H9 (cell line): ENCODE results near the gene GBGT1. TPM values are rescaled to one million over a fixed set of nuclear protein-coding genes. Genes with fewer than 3 reads are reported as not detected.

Experiments
- DNase-seq: peaks from one replicate; pipeline ENCODE4 v3.0.0-alpha.2; 2017
- H2AFZ ChIP-seq: one replicate; pipeline ENCODE4 v1.6.1; 2013; ENCODE audit warnings: mild to moderate bottlenecking, low read length, control low read depth, moderate library complexity
- H2AK5ac ChIP-seq: 2 replicates; pipeline ENCODE4 v1.6.1; 2013; ENCODE audit warnings: low read length, control low read depth, mixed read lengths; ENCODE audit not compliant: insufficient read length
- H2BK120ac ChIP-seq: one replicate; pipeline ENCODE4 v1.6.1; 2013; ENCODE audit warnings: low read depth, mild to moderate bottlenecking, low read length, control low read depth, inconsistent platforms; ENCODE audit not compliant: poor library complexity, severe bottlenecking
- H2BK12ac ChIP-seq: 2 replicates; pipeline ENCODE4 v1.6.1; 2013; ENCODE audit warnings: low read length, control low read depth, mixed read lengths, low read depth; ENCODE audit not compliant: insufficient read length
- H2BK15ac ChIP-seq: 2 replicates; pipeline ENCODE4 v1.6.1; 2013; ENCODE audit warnings: low read depth, low read length, control low read depth
- H2BK20ac ChIP-seq: one replicate; pipeline ENCODE4 v1.6.1; 2013; ENCODE audit warnings: low read depth, mild to moderate bottlenecking, low read length, control low read depth, inconsistent platforms; ENCODE audit not compliant: poor library complexity, severe bottlenecking
- H2BK5ac ChIP-seq: 2 replicates; pipeline ENCODE4 v1.6.1; 2013; ENCODE audit warnings: low read length, control low read depth, mixed read lengths; ENCODE audit not compliant: insufficient read length
- H3K14ac ChIP-seq: 2 replicates; pipeline ENCODE4 v1.6.1; 2013; ENCODE audit warnings: low read length, control low read depth; ENCODE audit not compliant: insufficient read depth
- H3K18ac ChIP-seq: 2 replicates; pipeline ENCODE4 v1.6.1; 2013; ENCODE audit warnings: low read depth, mild to moderate bottlenecking, mixed read lengths, low read length, control low read depth; ENCODE audit not compliant: insufficient read length
- H3K23ac ChIP-seq: 2 replicates; pipeline ENCODE4 v1.6.1; 2013; ENCODE audit warnings: low read length, control low read depth, mixed read lengths, low read depth; ENCODE audit not compliant: insufficient read length
- H3K23me2 ChIP-seq: 2 replicates; pipeline ENCODE4 v1.6.1; 2013; ENCODE audit warnings: low read depth, mild to moderate bottlenecking, mixed read lengths, low read length, control low read depth; ENCODE audit not compliant: insufficient read length, poor library complexity, severe bottlenecking
- H3K27ac ChIP-seq: 2 replicates; pipeline ENCODE4 v1.5.1; 2013; ENCODE audit warnings: low read length, control low read depth, mixed read lengths, low read depth; ENCODE audit not compliant: insufficient read length
- H3K27me3 ChIP-seq: 2 replicates; pipeline ENCODE4 v1.6.1; 2013; ENCODE audit warnings: low read length, control low read depth, inconsistent platforms; ENCODE audit not compliant: insufficient read depth
- H3K4ac ChIP-seq: 2 replicates; pipeline ENCODE4 v1.6.1; 2013; ENCODE audit warnings: low read depth, mild to moderate bottlenecking, control low read depth, inconsistent platforms, low read length, moderate library complexity
- H3K4me1 ChIP-seq: 2 replicates; pipeline ENCODE4 v1.6.1; 2013; ENCODE audit warnings: low read length, control low read depth, inconsistent platforms; ENCODE audit not compliant: insufficient read depth
- H3K4me2 ChIP-seq: 2 replicates; pipeline ENCODE4 v1.6.1; 2013; ENCODE audit warnings: low read length, control low read depth, mixed read lengths; ENCODE audit not compliant: insufficient read length, insufficient read depth
- H3K56ac ChIP-seq: 2 replicates; pipeline ENCODE4 v1.6.1; 2013; ENCODE audit warnings: low read depth, mild to moderate bottlenecking, mixed read lengths, low read length, control low read depth; ENCODE audit not compliant: insufficient read length
- H3K79me1 ChIP-seq: 2 replicates; pipeline ENCODE4 v1.6.1; 2013; ENCODE audit warnings: low read depth, mild to moderate bottlenecking, moderate library complexity, low read length, control low read depth, inconsistent platforms; ENCODE audit not compliant: insufficient read depth, poor library complexity, severe bottlenecking
- H3K79me2 ChIP-seq: 2 replicates; pipeline ENCODE4 v1.6.1; 2013; ENCODE audit warnings: low read length, control low read depth, inconsistent platforms; ENCODE audit not compliant: insufficient read depth
- H3K9ac ChIP-seq: 2 replicates; pipeline ENCODE4 v1.6.1; 2013; ENCODE audit warnings: low read length, control low read depth, mixed read lengths; ENCODE audit not compliant: insufficient read length; ENCODE audit errors: extremely low read depth
- H3K9me3 ChIP-seq: one replicate; pipeline ENCODE4 v1.6.1; 2013; ENCODE audit warnings: low read depth, low read length, inconsistent platforms; ENCODE audit not compliant: control insufficient read depth
- H3T11ph ChIP-seq: one replicate; pipeline ENCODE4 v1.6.1; 2013; ENCODE audit warnings: mild to moderate bottlenecking, low read length, control low read depth, inconsistent platforms
- H4K20me1 ChIP-seq: one replicate; pipeline ENCODE4 v1.6.1; 2013; ENCODE audit not compliant: control insufficient read depth, insufficient read length, insufficient read depth
- H4K5ac ChIP-seq: 2 replicates; pipeline ENCODE4 v1.6.1; 2013; ENCODE audit warnings: low read depth, mild to moderate bottlenecking, mixed read lengths, low read length, control low read depth; ENCODE audit not compliant: insufficient read length
- H4K8ac ChIP-seq: replicated peaks from 2 replicates; pipeline ENCODE4 v1.6.1; 2013; ENCODE audit warnings: low read length, control low read depth, mixed read lengths, low read depth; ENCODE audit not compliant: insufficient read length
- H4K91ac ChIP-seq: 2 replicates; pipeline ENCODE4 v1.6.1; 2013; ENCODE audit warnings: low read depth, mild to moderate bottlenecking, moderate library complexity, mixed read lengths, low read length, control low read depth; ENCODE audit not compliant: insufficient read length
- H3K27ac Mint-ChIP-seq, 3 experiments: 2 replicates in 2 of 3; 3 replicates in 1 of 3; pipeline ENCODE4 v1.8.0; 2020 to 2021; ENCODE audit warnings: mixed read lengths in 3 of 3, mild to moderate bottlenecking in 1 of 3, moderate library complexity in 1 of 3
- H3K27me3 Mint-ChIP-seq: 2 replicates; pipeline ENCODE4 v1.8.0; 2021; ENCODE audit warnings: low read depth, mild to moderate bottlenecking, moderate library complexity, mixed read lengths
- H3K36me3 Mint-ChIP-seq, 3 experiments: 2 replicates in 2 of 3; 3 replicates in 1 of 3; pipeline ENCODE4 v1.8.0; 2020 to 2021; ENCODE audit warnings: low read depth in 3 of 3, mixed read lengths in 3 of 3; ENCODE audit not compliant: insufficient read depth in 1 of 3
- H3K4me1 Mint-ChIP-seq, 2 experiments: 2 replicates each; pipeline ENCODE4 v1.8.0; 2020; ENCODE audit warnings: mixed read lengths in 2 of 2
- H3K4me3 Mint-ChIP-seq, 2 experiments: 2 replicates in 1 of 2; 3 replicates in 1 of 2; pipeline ENCODE4 v1.8.0; 2020 to 2021; ENCODE audit warnings: mild to moderate bottlenecking in 2 of 2, mixed read lengths in 2 of 2, moderate library complexity in 1 of 2
- H3K9me3 Mint-ChIP-seq, 2 experiments: 2 replicates in 1 of 2; 3 replicates in 1 of 2; pipeline ENCODE4 v1.8.0; 2020; ENCODE audit warnings: mild to moderate bottlenecking in 2 of 2, mixed read lengths in 2 of 2, moderate library complexity in 1 of 2
- CTCF ChIP-seq: fragments of 200-600 bp; sonication (generic); conservative IDR thresholded peaks from 3 replicates; pipeline ENCODE4 v1.8.0; 2021; ENCODE audit warnings: antibody characterized with exemption, mild to moderate bottlenecking
- WGBS: extraction: QIAGEN DNeasy Blood & Tissue Kit; methylation state at CpG from one replicate; pipeline ENCODE4 v1.1.7; 2013; ENCODE audit warnings: missing lambda C conversion rate, low lambda C conversion rate, mixed read lengths; ENCODE audit not compliant: insufficient read length; ENCODE audit errors: extremely low coverage; 5-methylcytosine and 5-hydroxymethylcytosine counted together
- total RNA-seq: library from RNA; stranded (reverse); gene quantifications from 2 replicates; pipeline ENCODE4 v1.2.1, GENCODE V29; 2021

GBGT1 gene
- total RNA-seq, 1 experiment from 2014 or later: 9.3 TPM

- no peak overlapping the region for H3K56ac ChIP-seq
- Mint-ChIP-seq H3K36me3 (no peaks in the 10 kb centered on the region), H3K9me3 (no peaks in the 10 kb centered on the region), H3K27ac (no peak overlapping the region), H3K4me3 (no peak overlapping the region; a peak in 1 of 5 replicates), H3K4me1 (peaks cover 5 to 12% of the 10 kb centered on the region in 2 experiments), H3K27me3 (peaks cover 1% of the 10 kb centered on the region; the same call in 1 of the 2 replicates)
- no peak overlapping the region for H3K14ac ChIP-seq
- H2BK15ac ChIP-seq: no peak overlapping the region
- no peak overlapping the region for H3K23ac ChIP-seq
- no peak overlapping the region for H2BK120ac ChIP-seq
- no peaks in the 10 kb centered on the region for H3K79me1 ChIP-seq
- H2BK5ac ChIP-seq: no peak overlapping the region
- H2AK5ac ChIP-seq: no peak overlapping the region
- WGBS: no CpG with 5 or more reads among the region's 24 CpGs
- no peaks in the 10 kb centered on the region for H3K9me3 ChIP-seq
- H3K23me2 ChIP-seq: peaks cover 2% of the 10 kb centered on the region
- no peak overlapping the region for H3K27ac ChIP-seq
- H3T11ph ChIP-seq: no peak overlapping the region
- H2BK20ac ChIP-seq: no peak overlapping the region
- no peak overlapping the region for H3K9ac ChIP-seq
- no peak overlapping the region for H2BK12ac ChIP-seq
- H4K8ac ChIP-seq: no peak overlapping the region
- TF ChIP-seq CTCF: no peak
- H4K5ac ChIP-seq: no peak overlapping the region
- no peak overlapping the region for H3K4ac ChIP-seq
- H2AFZ ChIP-seq: no peak overlapping the region
- no peak overlapping the region for H3K18ac ChIP-seq
- no peak overlapping the region for H4K91ac ChIP-seq
- H3K27me3 ChIP-seq: no peaks in the 10 kb centered on the region
- no peaks in the 10 kb centered on the region for H3K79me2 ChIP-seq
- H3K4me2 ChIP-seq: no peak overlapping the region
- no peak for DNase-seq
- H4K20me1 ChIP-seq: no peaks in the 10 kb centered on the region
- no peaks in the 10 kb centered on the region for H3K4me1 ChIP-seq
Observed at GRCh38 chr9:133139246-133140173, 24.2 kb downstream of the GBGT1 start.
